LNCaP clone FGC (cell line): ENCODE data around the gene KRT39.

ENCODE experiments used
- DNase-seq: peaks from one replicate; pipeline ENCODE4 v3.0.0-alpha.2; 2011; ENCODE audit warnings: low read depth
- H3K4me3 ChIP-seq: 2 replicates; pipeline ENCODE4 v1.5.1; 2011; ENCODE audit warnings: mild to moderate bottlenecking, low read depth, low read length, control low read depth
- TF ChIP-seq, protein P1 (sequence below): IDR thresholded peaks from 2 replicates; pipeline ENCODE4 v1.5.1; 2012; ENCODE audit warnings: mild to moderate bottlenecking; ENCODE audit not compliant: control insufficient read depth, insufficient read depth; ENCODE audit errors: extremely low read depth

The KRT39 gene

GRCh38 chr17:40909755-40910154 lies 57.0 kb downstream of the KRT39 start:
- no peak for DNase-seq
- H3K4me3 ChIP-seq: no peak overlapping the region
- TF ChIP-seq, protein P1, sequence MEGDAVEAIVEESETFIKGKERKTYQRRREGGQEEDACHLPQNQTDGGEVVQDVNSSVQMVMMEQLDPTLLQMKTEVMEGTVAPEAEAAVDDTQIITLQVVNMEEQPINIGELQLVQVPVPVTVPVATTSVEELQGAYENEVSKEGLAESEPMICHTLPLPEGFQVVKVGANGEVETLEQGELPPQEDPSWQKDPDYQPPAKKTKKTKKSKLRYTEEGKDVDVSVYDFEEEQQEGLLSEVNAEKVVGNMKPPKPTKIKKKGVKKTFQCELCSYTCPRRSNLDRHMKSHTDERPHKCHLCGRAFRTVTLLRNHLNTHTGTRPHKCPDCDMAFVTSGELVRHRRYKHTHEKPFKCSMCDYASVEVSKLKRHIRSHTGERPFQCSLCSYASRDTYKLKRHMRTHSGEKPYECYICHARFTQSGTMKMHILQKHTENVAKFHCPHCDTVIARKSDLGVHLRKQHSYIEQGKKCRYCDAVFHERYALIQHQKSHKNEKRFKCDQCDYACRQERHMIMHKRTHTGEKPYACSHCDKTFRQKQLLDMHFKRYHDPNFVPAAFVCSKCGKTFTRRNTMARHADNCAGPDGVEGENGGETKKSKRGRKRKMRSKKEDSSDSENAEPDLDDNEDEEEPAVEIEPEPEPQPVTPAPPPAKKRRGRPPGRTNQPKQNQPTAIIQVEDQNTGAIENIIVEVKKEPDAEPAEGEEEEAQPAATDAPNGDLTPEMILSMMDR: no peak

- no peak overlapping the region for H3K4me3 ChIP-seq
- peak; percentile 63 for DNase-seq
- TF ChIP-seq, protein P1: peak; percentile 79
These were observed 57.4 kb downstream of the KRT39 start for GRCh38 chr17:40909351-40909750.
